NK-92 (cell line): Measurements from ENCODE around the gene OPCML.

ENCODE experiments used
- DNase-seq: peaks from one replicate; lab custom pipeline; 2025; ENCODE audit not compliant: unreplicated experiment; lab: John Stamatoyannopoulos, UW

OPCML gene

DNA sequence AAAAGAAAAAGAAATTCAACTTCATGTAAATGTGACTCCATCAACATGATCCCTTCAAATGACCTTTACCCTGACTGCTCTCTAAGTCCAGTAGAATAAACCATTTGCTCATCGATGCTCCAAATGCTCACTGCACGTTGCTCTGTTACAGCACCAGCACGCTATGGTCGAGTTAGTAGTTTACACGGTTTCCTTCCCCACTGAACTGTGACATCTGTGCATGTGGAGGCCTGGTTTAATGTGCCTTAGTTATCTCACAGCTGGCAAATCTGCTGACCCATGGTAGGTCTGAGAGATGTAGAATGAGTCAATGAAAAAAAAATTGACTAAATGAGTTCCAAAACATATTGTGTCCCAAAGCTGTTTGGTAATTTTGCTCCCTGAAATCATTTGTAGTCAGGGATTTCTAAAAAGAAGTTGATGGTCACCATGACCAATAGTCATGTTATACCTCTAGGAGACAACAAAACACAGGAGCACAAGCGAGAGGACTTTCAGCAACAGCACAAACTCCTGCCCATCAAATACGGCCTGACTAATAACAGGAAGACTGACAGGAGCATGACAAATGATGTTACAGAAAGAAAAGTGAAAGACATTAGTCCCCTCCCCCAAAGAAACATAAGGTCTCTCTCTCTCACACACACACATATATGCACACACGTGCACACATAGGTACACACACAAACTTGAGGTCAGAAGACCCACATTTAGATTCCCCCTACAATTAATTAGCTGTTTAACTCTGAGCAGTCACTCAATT, 624.5 kb downstream of the OPCML start:
- DNase-seq: no peak

DNA sequence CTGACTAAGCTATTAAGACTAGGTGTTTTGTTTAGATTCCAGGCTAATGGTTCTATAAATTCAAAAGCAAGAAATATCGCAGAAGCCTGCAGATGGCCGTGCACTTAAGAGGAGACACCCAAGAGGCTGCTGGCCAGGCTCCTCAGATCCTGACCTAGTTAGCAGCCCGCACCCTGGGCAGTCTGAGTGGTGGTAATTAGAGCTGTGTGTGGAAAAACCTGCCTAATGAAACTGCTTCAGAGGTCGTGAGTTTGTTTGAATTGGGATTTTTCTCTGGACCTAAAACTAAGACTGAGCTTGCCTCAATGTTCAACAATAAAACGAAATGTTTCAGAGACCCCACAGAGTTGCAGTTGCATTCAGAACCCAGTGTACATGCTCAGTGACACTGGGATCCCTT, 627.7 kb downstream of the OPCML start:
- no peak for DNase-seq

DNA sequence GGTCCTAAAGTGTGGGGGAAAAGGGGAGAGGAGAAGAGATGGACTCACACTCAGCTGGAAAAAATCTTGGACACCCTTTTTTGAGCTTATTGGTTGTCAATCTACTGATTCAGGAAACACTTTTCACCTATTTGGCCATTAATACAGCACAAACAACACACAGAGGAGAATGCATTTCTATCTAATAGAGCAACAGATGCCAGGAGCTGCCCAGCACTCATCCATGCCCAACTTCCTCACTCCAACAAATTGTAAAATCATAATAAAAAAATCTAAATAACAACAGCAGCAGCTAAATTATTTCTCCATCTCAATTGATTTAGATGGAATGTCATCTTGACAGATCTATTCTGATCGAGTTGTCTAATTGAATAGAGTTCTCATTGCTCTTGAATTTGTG, 628.2 kb downstream of the OPCML start:
- no peak for DNase-seq

DNA sequence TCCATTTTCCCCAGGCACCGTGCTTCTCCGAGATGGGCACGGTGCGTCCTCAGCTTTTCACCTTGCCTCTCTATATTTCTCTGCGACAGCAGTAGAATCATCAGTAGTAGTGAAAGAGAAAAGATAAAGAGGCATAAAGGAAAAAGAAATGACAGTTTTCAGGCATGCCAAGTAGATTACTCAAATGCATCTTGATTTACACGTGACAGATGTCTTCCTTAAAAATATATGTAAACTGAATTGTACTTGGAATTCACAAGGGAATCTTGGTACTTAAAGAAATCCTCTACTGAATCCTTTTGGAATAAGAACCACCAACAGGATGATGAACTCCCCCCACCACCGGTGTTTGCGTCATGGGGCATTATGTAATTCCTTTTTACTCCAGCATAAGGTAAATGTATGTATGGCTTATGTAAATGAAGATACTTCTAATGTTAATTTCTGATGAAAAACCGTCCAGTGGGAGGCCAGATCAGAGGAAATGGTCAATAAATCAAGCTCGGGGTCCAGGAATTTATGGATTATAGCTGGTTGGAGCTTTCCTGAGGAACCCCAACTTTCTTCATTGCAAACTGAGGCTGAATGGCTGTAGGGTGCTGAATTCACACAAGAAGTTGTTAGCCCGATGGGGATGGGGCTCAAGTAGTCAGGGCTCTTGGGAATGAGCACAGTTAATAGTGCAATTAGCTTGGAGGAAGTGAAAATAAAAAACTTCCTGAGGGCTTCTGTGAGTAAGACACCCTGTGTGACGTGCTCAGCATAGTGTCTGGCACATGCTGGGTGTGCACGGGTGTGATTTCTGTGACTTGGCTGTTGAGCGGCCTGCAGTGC, 630.4 kb downstream of the OPCML start:
- no peak for DNase-seq

DNA sequence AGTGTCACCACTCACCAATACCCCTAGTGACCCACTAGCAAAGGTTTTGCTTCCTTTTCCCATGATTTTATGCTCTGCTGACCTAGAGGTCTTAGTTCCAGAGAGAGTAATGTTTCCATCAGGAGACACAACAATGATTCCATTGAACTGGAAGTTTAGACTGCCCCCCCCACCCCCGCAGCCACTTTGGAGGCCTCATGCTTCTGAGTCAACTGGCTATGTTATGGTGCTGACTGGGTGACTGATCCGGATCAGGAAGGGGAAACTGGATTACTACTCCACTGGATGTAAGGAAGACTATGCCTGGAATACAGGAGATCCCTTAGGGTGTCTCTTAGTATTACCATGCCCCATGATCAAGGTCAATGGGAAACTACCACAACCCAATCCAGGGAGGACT, 633.6 kb downstream of the OPCML start:
- no peak for DNase-seq

DNA sequence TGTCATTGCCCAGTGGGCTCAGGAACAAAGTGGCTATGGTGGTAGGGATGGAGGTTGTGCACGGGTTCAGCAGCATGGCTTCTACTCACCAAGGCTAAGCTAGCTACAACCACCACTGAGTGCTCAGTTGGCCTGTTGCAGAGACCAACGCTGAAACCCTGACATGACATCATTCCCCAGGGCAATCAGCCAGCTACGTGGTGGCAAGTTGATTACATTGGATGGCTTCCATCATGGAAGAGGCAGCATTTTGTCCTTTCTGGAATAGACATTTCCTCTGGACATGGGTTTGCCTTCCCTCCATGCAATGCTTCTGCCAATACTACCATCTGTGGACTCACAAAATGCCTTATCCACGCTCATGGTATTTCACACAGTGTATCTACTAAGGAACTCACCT, 634.3 kb downstream of the OPCML start:
- no peak for DNase-seq

DNA sequence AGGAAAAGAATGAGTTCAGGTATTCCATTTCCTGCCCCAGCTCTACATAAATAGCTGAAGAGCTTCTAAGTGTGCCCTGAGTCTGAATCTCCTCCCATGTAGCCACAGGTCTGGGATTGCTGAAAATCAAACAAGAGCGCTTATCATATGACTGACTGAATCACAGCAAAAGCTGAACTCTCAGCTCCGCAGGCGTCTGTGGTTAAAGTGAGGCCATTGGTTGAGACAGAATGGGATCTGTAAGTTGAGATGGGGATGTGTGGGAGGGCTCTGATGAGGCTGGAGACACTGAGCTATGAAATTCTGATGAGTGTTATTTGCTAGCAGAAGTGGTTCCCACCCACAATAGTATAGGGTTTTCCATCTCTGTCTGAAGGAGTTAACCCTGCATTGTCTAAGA, 637.0 kb downstream of the OPCML start:
- no peak for DNase-seq

DNA sequence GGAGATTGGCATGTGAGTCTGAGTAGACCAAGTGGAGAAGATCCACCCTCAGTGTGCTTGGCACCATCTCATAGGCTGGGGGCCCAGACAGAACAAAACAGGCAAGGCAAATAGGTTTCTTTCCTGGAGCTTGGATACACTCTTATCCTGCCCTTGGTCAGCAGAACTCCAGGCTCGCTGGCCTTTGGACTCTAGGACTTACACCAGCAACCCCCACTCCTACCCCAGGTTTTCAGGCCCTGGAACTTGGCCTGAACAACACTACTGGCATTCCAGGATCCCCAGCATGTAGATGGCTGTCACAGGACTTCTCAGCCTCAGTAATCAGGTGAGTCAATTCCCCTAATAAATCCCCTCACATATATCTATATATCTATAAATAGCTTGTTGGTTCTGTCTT, 637.7 kb downstream of the OPCML start:
- no peak for DNase-seq

DNA sequence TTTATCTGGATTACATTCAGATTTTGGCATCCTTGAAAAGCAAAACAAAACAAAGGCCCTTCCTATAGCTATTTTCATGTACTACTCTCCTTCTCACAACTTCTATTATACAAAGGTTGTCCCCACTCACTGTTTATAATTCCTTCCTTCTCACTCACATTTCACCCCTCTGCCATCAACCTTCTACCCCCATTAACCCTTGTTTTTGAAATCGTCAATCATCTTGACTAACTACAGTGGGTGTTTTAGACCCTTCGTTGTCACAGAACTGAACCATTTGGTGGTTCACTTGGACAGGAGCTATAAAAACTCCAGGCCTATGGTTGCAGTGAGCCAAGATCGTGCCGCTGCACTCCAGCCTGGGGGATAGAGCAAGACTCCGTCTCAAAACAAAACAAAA, 639.4 kb downstream of the OPCML start:
- DNase-seq: no peak

DNA sequence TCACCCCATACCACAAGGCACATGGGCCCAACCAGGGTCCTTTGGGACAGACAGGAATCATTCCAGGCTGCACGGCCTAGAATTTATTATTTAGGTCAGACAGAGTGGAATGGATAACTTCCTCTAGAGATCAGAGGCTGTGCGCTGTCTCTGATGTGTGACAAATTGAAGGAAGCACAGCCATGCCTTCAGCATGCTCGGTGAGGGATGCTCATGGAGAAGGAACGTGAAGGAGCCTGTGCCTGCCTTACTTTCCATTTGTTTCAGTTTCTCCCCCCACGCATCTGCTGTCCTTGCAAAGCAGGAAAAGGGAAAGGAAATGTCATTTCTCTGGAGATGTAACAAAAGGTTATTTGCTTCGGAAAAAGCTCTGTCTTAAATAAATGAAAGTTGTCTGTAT, 644.1 kb downstream of the OPCML start:
- DNase-seq: no peak

DNA sequence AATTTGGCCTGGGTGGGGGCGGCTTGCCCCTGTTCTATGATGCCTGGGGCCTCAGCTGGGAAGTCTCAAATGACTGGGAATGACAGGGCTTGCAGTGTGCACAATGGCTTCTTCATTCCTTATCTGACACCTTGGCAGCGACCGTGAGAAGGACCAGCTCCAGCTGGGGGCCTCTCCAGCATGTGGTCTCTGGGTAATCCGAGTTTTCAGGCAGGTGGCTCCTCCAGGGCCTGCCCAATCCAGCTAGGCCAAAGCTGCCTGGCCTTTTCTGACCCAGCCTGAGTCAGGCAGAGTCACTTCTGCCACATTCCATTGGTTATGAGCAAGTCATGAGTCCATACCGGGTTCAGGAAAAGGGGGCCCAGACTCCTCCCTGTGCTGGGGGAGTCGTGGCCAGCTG, 646.0 kb downstream of the OPCML start:
- DNase-seq: no peak

DNA sequence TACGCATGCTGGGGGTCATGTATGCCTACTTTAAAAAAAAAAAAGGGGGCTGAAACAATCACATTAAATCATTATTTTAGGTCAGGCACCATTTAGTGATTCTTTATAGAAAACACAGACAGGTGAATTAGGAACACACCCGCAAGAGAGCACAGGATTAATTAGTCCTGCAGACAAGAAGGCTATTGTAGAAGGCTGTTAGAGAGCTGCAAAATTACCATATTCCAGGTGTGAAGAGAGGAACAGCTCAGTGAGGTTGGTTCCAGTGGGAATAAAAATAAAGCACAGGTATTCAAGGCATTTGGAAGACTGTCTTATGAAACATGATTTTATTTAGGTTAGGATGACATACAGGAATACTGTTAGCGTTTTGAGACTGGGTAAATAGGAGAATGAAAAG, 649.1 kb downstream of the OPCML start:
- no peak for DNase-seq

DNA sequence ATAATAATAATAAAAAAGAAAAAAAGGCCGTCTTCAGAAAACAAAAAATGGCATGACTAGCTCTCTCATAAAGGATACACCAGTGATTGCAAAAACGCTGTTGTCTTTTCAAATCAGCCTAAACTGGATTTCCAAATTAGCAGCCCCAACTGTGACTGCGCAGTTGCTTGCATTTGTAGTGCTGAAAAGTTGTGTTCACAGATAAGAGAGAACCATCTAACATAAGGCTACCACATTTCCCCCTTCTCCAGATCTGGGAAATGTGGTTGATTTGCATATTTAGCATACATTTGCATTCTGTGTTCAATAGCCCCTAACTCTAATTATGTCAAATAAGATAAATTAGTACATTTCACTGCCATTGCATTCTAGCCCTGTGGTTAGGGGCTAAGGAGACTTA, 650.7 kb downstream of the OPCML start:
- no peak for DNase-seq

DNA sequence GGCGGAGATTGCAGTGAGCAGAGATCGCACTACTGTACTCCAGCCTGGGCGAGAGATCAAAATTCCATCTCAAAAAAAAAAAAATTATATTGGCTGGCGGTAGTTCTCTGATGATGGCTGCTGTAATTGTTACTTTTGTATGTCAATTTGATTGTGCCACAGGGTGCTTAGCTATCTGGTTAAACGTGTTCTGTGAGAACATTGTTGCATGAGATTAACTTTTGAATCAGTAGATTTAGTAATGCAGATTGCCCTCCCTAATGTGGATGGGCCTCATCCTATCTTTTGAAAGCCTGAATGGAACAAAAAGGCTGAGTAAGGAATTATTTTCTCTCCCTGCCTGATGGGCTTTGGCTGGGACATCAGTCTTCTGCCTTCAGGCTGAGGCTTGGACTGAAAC, 654.2 kb downstream of the OPCML start:
- no peak for DNase-seq

DNA sequence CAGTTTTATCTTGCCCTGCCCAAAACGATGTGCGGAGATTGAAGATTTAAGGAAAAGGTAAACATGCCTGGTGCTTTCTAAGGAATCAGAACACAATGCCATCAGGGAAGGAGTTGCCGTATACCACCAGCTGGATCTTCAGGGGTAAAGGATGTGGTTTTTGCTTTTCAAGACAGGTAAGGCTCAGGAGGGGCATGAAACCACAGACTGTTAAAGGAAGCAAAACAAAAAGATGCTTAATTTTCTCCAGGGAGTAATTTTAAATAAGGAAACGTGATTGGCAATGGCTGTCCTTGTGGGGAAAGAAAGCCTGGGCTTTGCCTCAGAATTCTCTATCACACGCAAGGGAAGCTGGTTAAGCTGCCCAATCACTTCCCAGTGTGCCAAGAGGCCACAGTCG, 655.6 kb downstream of the OPCML start:
- DNase-seq: no peak

DNA sequence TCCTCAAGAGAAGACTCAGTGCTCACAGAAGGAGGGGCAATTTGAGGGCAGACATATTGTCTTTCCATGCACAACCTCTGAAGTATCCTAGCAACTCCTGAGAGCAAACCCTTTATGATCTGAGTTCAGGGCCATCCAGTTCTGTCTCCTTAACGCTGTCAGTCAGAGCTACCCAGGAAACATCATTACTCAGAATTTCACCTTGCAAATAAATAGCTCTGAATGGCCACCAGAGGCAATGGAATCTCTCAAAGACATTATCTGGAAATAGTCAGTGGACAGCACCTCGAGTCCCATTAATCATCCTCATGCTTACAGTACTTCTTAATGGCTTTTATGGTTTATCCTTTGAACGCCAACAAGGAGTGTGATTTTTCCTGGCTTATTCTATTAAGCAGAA, 656.1 kb downstream of the OPCML start:
- no peak for DNase-seq

DNA sequence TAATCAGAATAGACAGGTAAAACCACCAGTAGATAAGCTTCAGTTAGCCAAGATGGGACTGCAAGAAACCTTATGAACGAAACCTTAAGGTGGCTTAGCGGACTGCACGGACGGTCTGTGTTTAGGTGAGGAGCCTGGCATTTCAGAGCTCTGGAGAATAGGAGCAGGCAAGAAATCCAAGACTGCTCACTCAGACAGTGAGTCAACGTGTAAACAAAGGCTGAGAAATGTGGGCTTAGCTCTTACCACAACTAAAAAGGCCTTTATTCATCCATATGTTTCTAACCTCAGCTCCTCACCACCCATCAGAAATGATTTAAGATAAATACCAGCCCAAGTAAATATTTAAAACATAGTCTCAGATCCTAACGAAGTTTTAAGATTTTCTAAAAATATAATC, 657.7 kb downstream of the OPCML start:
- DNase-seq: no peak

DNA sequence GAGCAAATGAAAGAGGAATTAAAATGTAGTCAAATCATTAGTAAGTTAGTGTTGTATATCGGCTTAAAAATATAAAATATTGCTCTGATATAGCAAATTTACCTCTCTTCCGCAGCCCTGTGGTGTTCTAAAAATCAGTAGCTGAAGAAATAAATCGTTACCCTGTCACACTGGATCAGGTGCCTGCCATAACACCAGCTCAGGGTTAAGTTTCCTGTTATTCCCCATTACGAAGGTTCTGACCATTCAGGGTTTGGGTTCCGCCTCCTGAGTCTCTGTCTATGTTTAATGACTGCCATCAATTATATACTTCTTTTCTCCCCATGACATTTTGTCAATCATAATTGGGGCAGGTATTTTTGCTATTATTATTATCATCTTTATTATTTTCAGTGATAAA, 658.5 kb downstream of the OPCML start:
- DNase-seq: no peak

DNA sequence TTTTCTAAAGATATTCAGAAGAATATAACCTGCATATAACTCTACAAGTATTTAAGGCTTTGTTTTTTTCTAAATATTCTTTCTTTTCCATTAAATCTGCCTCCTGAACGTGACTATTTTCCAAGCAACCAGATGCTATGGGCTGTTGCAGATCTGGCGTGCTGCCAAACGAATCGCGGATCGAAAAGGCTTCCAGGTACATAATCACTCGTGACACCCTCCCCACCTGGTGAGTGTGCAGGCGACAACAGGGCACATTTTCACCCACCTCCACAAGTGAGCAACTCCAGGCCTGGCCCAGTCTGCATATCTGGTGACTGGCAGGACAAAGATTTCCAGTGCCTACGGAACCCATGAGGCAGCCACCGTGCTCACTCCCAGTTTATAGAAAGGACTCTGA, 660.1 kb downstream of the OPCML start:
- DNase-seq: no peak

DNA sequence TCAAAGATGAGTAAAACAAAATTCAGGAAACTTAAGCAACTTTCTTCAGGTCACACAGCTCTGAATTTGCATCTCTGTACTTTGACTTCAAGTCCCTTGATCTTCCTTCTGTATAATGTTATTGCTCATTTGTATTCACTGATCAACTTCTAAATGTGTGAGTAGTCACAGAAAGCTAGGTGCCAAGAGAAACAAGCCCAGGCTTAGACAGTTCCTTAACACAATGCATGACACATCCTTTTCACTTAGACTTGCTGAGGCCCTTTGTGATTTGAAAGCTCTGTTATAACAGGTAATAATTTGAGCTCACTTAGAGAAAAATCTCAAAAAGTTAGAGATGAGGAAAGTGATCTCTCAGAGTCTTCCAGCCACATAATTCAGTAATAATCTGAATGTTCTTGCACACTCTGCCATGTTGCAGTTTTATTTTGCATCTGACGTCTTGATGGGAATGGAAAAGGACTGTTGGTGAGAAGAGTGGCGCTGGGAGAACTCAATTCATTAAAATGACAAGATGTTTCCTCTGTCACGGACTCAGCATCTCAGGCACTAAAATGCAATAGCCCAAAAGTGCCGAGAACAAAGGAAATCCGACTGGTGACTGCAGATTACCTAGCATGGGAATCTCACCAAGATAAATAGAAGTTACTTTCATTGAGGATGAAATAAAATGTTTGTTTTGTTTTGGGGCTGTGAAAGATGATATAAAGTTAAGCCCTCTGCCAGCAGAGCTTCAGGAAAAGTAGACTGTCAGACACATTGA, 665.3 kb downstream of the OPCML start:
- no peak for DNase-seq

DNA sequence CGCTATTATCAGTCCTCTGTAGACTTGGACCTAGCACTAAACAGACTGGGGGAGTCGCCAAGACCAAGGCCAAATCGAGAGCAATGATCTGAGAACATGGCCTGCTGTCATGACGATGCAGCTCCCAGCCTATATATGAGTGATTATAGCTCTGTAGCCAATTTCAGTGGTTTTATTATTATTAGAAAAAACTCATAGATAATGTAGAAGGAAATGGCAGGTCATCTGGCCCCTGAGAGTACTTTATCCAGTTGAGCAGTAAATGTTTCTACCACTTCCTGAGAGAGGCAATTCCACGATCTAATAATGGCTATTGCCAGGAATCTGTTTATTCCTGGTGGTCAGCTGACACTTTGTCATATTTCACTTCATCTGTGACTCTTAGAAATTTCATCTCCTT, 666.7 kb downstream of the OPCML start:
- DNase-seq: no peak
